ENCODE data around the gene PRC1. TPM values are rescaled to one million over a fixed set of nuclear protein-coding genes. Genes with fewer than 3 reads are reported as not detected.

The PRC1 gene
- total RNA-seq, 1 donor from 2014 or later: 284 TPM

DNA sequence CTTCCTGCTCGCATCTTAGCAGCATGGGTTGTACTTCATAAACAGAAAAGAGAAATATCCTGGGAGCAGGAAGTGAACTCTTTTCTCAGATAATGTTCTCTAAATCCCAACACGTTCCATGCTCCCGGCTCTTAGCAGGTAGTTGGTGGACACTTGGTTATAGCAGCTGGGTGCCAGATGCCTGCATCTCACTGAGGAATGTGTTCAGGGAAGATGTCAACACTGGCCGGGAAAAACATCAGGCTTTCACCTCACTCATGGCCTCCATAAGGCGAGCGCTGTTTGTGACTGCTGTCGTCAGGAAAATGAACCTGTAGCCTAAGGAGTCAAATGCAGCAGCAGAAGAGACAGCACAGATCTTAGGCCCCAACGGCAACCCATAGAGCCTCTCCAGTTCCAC is 4.4 kb upstream of the PRC1 start:
- no peak for DNase-seq (ENCODE audit: low spot score)
- TF ChIP-seq EZH2phosphoT487 (IDR thresholded peaks at IDR 0.05) (no peak), EZH2 (IDR thresholded peaks at IDR 0.05) (no peak)
- TF ChIP-seq, protein P1, sequence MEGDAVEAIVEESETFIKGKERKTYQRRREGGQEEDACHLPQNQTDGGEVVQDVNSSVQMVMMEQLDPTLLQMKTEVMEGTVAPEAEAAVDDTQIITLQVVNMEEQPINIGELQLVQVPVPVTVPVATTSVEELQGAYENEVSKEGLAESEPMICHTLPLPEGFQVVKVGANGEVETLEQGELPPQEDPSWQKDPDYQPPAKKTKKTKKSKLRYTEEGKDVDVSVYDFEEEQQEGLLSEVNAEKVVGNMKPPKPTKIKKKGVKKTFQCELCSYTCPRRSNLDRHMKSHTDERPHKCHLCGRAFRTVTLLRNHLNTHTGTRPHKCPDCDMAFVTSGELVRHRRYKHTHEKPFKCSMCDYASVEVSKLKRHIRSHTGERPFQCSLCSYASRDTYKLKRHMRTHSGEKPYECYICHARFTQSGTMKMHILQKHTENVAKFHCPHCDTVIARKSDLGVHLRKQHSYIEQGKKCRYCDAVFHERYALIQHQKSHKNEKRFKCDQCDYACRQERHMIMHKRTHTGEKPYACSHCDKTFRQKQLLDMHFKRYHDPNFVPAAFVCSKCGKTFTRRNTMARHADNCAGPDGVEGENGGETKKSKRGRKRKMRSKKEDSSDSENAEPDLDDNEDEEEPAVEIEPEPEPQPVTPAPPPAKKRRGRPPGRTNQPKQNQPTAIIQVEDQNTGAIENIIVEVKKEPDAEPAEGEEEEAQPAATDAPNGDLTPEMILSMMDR (IDR thresholded peaks at IDR 0.05): no peak
- Histone ChIP-seq H3K4me2 (no peak overlapping the region), H3K79me2 (ENCODE audit: low read depth) (peaks cover 26% of the 10 kb centered on the region), H2AFZ (replicated peaks) (no peak overlapping the region), H3K27ac (no peak overlapping the region), H3K36me3 (no peaks in the 10 kb centered on the region), H3K4me1 (no peaks in the 10 kb centered on the region), H3F3A (ENCODE audit: low read depth) (peaks cover 10% of the 10 kb centered on the region), H3K4me3 (no peak overlapping the region), H3K9ac (no peak overlapping the region), H4K20me1 (ENCODE audit: low read depth) (no peaks in the 10 kb centered on the region), H3K27me3 (no peaks in the 10 kb centered on the region), H3K9me3 (ENCODE audit: low read depth) (no peaks in the 10 kb centered on the region)
- Mint-ChIP-seq H3K27ac (no peak overlapping the region), H3K27me3 (ENCODE audit: insufficient read depth, low read depth) (peaks cover 10% of the 10 kb centered on the region), H3K9me3 (no peaks in the 10 kb centered on the region), H3K36me3 (peaks cover 27% of the 10 kb centered on the region), H3K4me3 (no peak overlapping the region), H3K4me1 (peaks cover 10% of the 10 kb centered on the region)

DNA sequence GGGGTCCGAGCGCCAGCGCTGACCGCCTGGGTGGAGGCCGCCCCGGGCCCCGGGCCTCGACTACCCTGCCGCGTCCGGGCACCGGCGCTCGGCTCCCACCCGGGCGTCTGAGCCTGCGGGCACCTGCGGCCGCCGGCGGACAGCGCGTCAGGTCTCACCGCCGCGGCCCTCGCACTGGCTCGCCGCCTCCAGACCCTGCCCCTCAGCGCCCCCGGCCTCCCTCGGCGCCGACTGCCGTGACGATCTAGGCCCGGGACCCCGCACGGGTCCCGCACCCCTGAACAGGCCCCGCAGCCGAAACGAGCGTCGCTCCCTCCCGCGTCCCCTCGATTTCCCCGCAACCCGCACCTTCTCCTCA is 297 bp downstream of the PRC1 start:
- DNase-seq (ENCODE audit: low spot score): peak; percentile 59
- peaks cover 14% of the 10 kb centered on the region for H3K36me3 Mint-ChIP-seq

DNA sequence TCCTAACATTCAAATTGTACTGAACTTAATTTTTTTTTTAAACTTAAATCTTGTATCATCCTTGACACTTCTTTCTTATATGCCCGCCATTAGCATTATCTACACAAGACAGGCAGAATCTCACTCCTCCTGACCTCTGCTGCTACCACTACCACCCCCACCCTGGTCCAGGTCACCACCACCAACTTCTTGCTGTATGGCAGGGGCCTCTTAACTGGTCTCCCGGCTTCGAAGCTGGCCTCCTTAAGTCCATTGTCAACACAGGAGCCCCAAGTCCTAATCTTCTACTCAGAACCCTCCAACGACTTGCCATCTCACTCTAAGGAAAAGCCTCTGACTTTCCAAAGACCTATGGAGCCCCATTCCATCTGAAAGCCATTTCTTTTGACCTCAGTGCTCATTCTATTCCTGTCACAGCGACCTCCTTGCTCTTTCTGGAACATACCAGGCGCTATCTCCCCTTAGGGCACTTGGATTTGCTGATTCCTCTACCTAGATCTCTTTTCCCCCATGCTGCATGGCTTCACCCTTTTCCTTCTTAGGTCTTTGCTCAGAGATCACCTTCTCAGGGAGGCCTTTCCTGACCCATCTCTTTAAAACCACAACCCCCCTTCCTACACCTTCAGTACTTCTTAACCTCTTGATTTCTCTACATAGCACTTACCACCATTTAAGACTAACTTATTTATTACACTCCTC is 2.6 kb downstream of the PRC1 start:
- Histone ChIP-seq H2AFZ (replicated peaks) (no peak overlapping the region), H3K9me3 (ENCODE audit: low read depth) (no peaks in the 10 kb centered on the region), H4K20me1 (ENCODE audit: low read depth) (peaks cover 68% of the 10 kb centered on the region), H3F3A (ENCODE audit: low read depth) (peaks cover 18% of the 10 kb centered on the region), H3K27me3 (no peaks in the 10 kb centered on the region), H3K9ac (no peak overlapping the region), H3K27ac (no peak overlapping the region), H3K4me1 (peaks cover 26% of the 10 kb centered on the region), H3K36me3 (no peaks in the 10 kb centered on the region), H3K79me2 (ENCODE audit: low read depth) (peaks cover 96% of the 10 kb centered on the region), H3K4me2 (peak overlapping the region; percentile 89), H3K4me3 (no peak overlapping the region)
- Mint-ChIP-seq H3K27me3 (ENCODE audit: insufficient read depth, low read depth) (peaks cover 4% of the 10 kb centered on the region), H3K27ac (no peak overlapping the region), H3K4me1 (peaks cover 43% of the 10 kb centered on the region), H3K4me3 (peak overlapping the region; percentile 4), H3K36me3 (peaks cover 7% of the 10 kb centered on the region), H3K9me3 (no peaks in the 10 kb centered on the region)
- no peak for DNase-seq (ENCODE audit: low spot score)
- TF ChIP-seq EZH2phosphoT487 (IDR thresholded peaks at IDR 0.05) (no peak), EZH2 (IDR thresholded peaks at IDR 0.05) (no peak)
- TF ChIP-seq, protein P1 (IDR thresholded peaks at IDR 0.05): no peak

More for the DNA sequence above, 297 bp downstream of the PRC1 start:
- Histone ChIP-seq H4K20me1 (ENCODE audit: low read depth) (peaks cover 45% of the 10 kb centered on the region), H3K4me1 (peaks cover 12% of the 10 kb centered on the region), H3K9me3 (ENCODE audit: low read depth) (no peaks in the 10 kb centered on the region), H3K79me2 (ENCODE audit: low read depth) (peaks cover 73% of the 10 kb centered on the region), H3K4me3 (peak overlapping the region; percentile 92), H3K27me3 (no peaks in the 10 kb centered on the region), H3K9ac (peak overlapping the region; percentile 80), H3K27ac (no peak overlapping the region), H2AFZ (replicated peaks) (peak overlapping the region; percentile 89), H3F3A (ENCODE audit: low read depth) (peaks cover 16% of the 10 kb centered on the region), H3K4me2 (peak overlapping the region; percentile 89), H3K36me3 (no peaks in the 10 kb centered on the region)
- H3K9me3 Mint-ChIP-seq: no peaks in the 10 kb centered on the region
- TF ChIP-seq EZH2phosphoT487 (IDR thresholded peaks at IDR 0.05) (no peak), EZH2 (IDR thresholded peaks at IDR 0.05) (no peak)
- TF ChIP-seq, protein P1 (IDR thresholded peaks at IDR 0.05): no peak
- H3K4me3 Mint-ChIP-seq: peak overlapping the region; percentile 100
- peaks cover 30% of the 10 kb centered on the region for H3K4me1 Mint-ChIP-seq
- peaks cover 5% of the 10 kb centered on the region for H3K27me3 Mint-ChIP-seq (ENCODE audit: insufficient read depth, low read depth)
- peak overlapping the region; percentile 98 for H3K27ac Mint-ChIP-seq

Measured in neural progenitor cell (in vitro differentiated cells).